Activated T-cell treated with anti-CD3 and anti-CD28 coated beads, Interleukin-2, amount 50 U/mL, for 72 hours (primary cell): ENCODE results near the gene KIRREL3. TPM values are rescaled to one million over a fixed set of nuclear protein-coding genes. Genes with fewer than 3 reads are reported as not detected.
"Not testable (repeated sequence)": the region's sequence is repeated elsewhere in the genome, so short reads cannot be mapped to it uniquely, and the experiment has no call there.

ENCODE experiments used
- ATAC-seq, 2 donors: fragments of 150-1000 bp; cut with Tn5 transposase; replicated peaks in 1 of 2; 2 replicates each; pipeline ENCODE4 v1.10.0; 2021; ENCODE audit warnings: moderate library complexity in 2 of 2, mild to moderate bottlenecking in 1 of 2
- DNase-seq, 2 donors: peaks; one replicate each; pipeline ENCODE4 v3.0.0; 2021 to 2022; ENCODE audit warnings: mixed read lengths in 1 of 2
- H3K27ac Mint-ChIP-seq: one replicate; pipeline ENCODE4 v1.8.0; 2022; ENCODE audit warnings: mild to moderate bottlenecking, moderate library complexity, mixed read lengths
- H3K27me3 Mint-ChIP-seq: one replicate; pipeline ENCODE4 v1.8.0; 2022; ENCODE audit warnings: low read depth, mixed read lengths
- H3K36me3 Mint-ChIP-seq, 2 donors: one replicate each; pipeline ENCODE4 v1.8.0; 2022; ENCODE audit warnings: mixed read lengths in 2 of 2, mild to moderate bottlenecking in 1 of 2; ENCODE audit not compliant: insufficient read depth in 2 of 2
- H3K4me1 Mint-ChIP-seq: one replicate; pipeline ENCODE4 v1.8.0; 2022; ENCODE audit warnings: low read depth, mixed read lengths
- H3K4me3 Mint-ChIP-seq, 2 donors: one replicate each; pipeline ENCODE4 v1.8.0; 2022; ENCODE audit warnings: mild to moderate bottlenecking in 2 of 2, mixed read lengths in 2 of 2, moderate library complexity in 2 of 2
- H3K9me3 Mint-ChIP-seq, 2 donors: one replicate each; pipeline ENCODE4 v1.8.0; 2022; ENCODE audit warnings: mixed read lengths in 2 of 2
- total RNA-seq, 2 donors: library from RNA; stranded (reverse); gene quantifications; one replicate each; pipeline ENCODE4 v1.2.3, GENCODE V29; 2022

The KIRREL3 gene
- total RNA-seq, 2 donors from 2014 or later, result not detected

GRCh38 chr11:126963603-126964363, 36.8 kb downstream of the KIRREL3 start:
- ATAC-seq, result no peak

GRCh38 chr11:126963115-126963514, 37.5 kb downstream of the KIRREL3 start:
- Mint-ChIP-seq H3K27ac (no peak overlapping the region), H3K9me3 (no peaks in the 10 kb centered on the region), H3K4me1 (no peaks in the 10 kb centered on the region), H3K4me3 (no peak overlapping the region), H3K36me3 (no peaks in the 10 kb centered on the region), H3K27me3 (peaks cover 31% of the 10 kb centered on the region)
- DNase-seq (no peak), ATAC-seq (no peak)

More at GRCh38 chr11:126963603-126964363, 36.8 kb downstream of the KIRREL3 start:
- Mint-ChIP-seq H3K9me3 (no peaks in the 10 kb centered on the region), H3K4me3 (no peak overlapping the region), H3K27ac (no peak overlapping the region), H3K27me3 (peaks cover 28% of the 10 kb centered on the region), H3K36me3 (no peaks in the 10 kb centered on the region), H3K4me1 (peaks cover under 1% of the 10 kb centered on the region)
- DNase-seq, result no peak

- no peaks in the 10 kb centered on the region for H3K36me3 Mint-ChIP-seq
- H3K4me3 Mint-ChIP-seq, result no peak overlapping the region
- ATAC-seq, result no peak
- H3K27me3 Mint-ChIP-seq, result peaks cover 16% of the 10 kb centered on the region
- H3K27ac Mint-ChIP-seq, result no peak overlapping the region
- peaks cover 0 to 1% of the 10 kb centered on the region in 2 donors for H3K9me3 Mint-ChIP-seq
- DNase-seq, result no peak
- no peaks in the 10 kb centered on the region for H3K4me1 Mint-ChIP-seq
Measured at GRCh38 chr11:126959700-126960099, 40.9 kb downstream of the KIRREL3 start.

GRCh38 chr11:126956635-126957034, 43.9 kb downstream of the KIRREL3 start:
- no peak for ATAC-seq
- DNase-seq, result no peak
- Mint-ChIP-seq H3K36me3 (no peaks in the 10 kb centered on the region), H3K4me3 (no peak overlapping the region), H3K27me3 (peaks cover 17% of the 10 kb centered on the region), H3K4me1 (no peaks in the 10 kb centered on the region), H3K27ac (no peak overlapping the region), H3K9me3 (peaks cover 0 to 1% of the 10 kb centered on the region in 2 donors)

GRCh38 chr11:126952533-126952932, 48.0 kb downstream of the KIRREL3 start:
- DNase-seq, H3K9me3 Mint-ChIP-seq, H3K4me1 Mint-ChIP-seq: not testable (repeated sequence)

GRCh38 chr11:126951465-126951864, 49.1 kb downstream of the KIRREL3 start:
- Mint-ChIP-seq H3K27me3 (peaks cover 27% of the 10 kb centered on the region), H3K4me3 (no peak overlapping the region), H3K36me3 (no peaks in the 10 kb centered on the region), H3K4me1 (no peaks in the 10 kb centered on the region), H3K9me3 (peaks cover 0 to 5% of the 10 kb centered on the region in 2 donors), H3K27ac (no peak overlapping the region)
- no peak for DNase-seq
- no peak for ATAC-seq

More at GRCh38 chr11:126952533-126952932, 48.0 kb downstream of the KIRREL3 start:
- ATAC-seq, H3K27ac Mint-ChIP-seq, H3K36me3 Mint-ChIP-seq, H3K4me3 Mint-ChIP-seq: not testable (repeated sequence)
- H3K27me3 Mint-ChIP-seq, result peaks cover 21% of the 10 kb centered on the region

- DNase-seq, result peak; percentile 19 to 29
- Mint-ChIP-seq H3K4me1 (no peaks in the 10 kb centered on the region), H3K9me3 (peaks cover 0 to 4% of the 10 kb centered on the region in 2 donors), H3K36me3 (no peaks in the 10 kb centered on the region), H3K27ac (no peak overlapping the region), H3K4me3 (no peak overlapping the region), H3K27me3 (peaks cover 27% of the 10 kb centered on the region)
- peak; percentile 82 to 91 for ATAC-seq
Measured at GRCh38 chr11:126949066-126949891, 51.3 kb downstream of the KIRREL3 start.

GRCh38 chr11:126948563-126948962, 52.0 kb downstream of the KIRREL3 start:
- Mint-ChIP-seq H3K9me3 (peaks cover 0 to 4% of the 10 kb centered on the region in 2 donors), H3K27me3 (peaks cover 27% of the 10 kb centered on the region), H3K27ac (no peak overlapping the region), H3K36me3 (no peaks in the 10 kb centered on the region), H3K4me3 (no peak overlapping the region), H3K4me1 (no peaks in the 10 kb centered on the region)
- DNase-seq (no peak), ATAC-seq (no peak)

- H3K27me3 Mint-ChIP-seq, result peaks cover 15% of the 10 kb centered on the region
- DNase-seq (no peak), ATAC-seq (no peak)
- H3K4me3 Mint-ChIP-seq, result no peak overlapping the region
- H3K4me1 Mint-ChIP-seq, result no peaks in the 10 kb centered on the region
- H3K27ac Mint-ChIP-seq, result no peak overlapping the region
- H3K9me3 Mint-ChIP-seq, result peaks cover 0 to 4% of the 10 kb centered on the region in 2 donors
- no peaks in the 10 kb centered on the region for H3K36me3 Mint-ChIP-seq
Measured at GRCh38 chr11:126945319-126945718, 55.3 kb downstream of the KIRREL3 start.

- Mint-ChIP-seq H3K36me3 (no peaks in the 10 kb centered on the region), H3K4me1 (no peaks in the 10 kb centered on the region), H3K27ac (no peak overlapping the region), H3K27me3 (peaks cover 7% of the 10 kb centered on the region), H3K9me3 (peaks cover 0 to 2% of the 10 kb centered on the region in 2 donors), H3K4me3 (no peak overlapping the region)
- ATAC-seq (no peak), DNase-seq (no peak)
Measured at GRCh38 chr11:126943316-126943715, 57.3 kb downstream of the KIRREL3 start.

GRCh38 chr11:126942146-126942545, 58.4 kb downstream of the KIRREL3 start:
- DNase-seq (no peak), ATAC-seq (no peak)
- no peak overlapping the region for H3K27ac Mint-ChIP-seq
- no peaks in the 10 kb centered on the region for H3K36me3 Mint-ChIP-seq
- no peak overlapping the region for H3K4me3 Mint-ChIP-seq
- H3K9me3 Mint-ChIP-seq, result peaks cover 0 to 1% of the 10 kb centered on the region in 2 donors
- H3K27me3 Mint-ChIP-seq, result peaks cover 3% of the 10 kb centered on the region
- H3K4me1 Mint-ChIP-seq, result no peaks in the 10 kb centered on the region

GRCh38 chr11:126939552-126939951, 61.0 kb downstream of the KIRREL3 start:
- no peak for ATAC-seq
- Mint-ChIP-seq H3K27ac (no peak overlapping the region), H3K4me1 (no peaks in the 10 kb centered on the region), H3K9me3 (peaks cover 0 to under 1% of the 10 kb centered on the region in 2 donors), H3K36me3 (peaks cover 0 to under 1% of the 10 kb centered on the region in 2 donors), H3K27me3 (no peaks in the 10 kb centered on the region), H3K4me3 (no peak overlapping the region)
- no peak for DNase-seq

GRCh38 chr11:126938718-126939117, 61.9 kb downstream of the KIRREL3 start:
- Mint-ChIP-seq H3K27me3 (peaks cover 4% of the 10 kb centered on the region), H3K27ac (no peak overlapping the region), H3K4me1 (no peaks in the 10 kb centered on the region), H3K9me3 (peaks cover 0 to 1% of the 10 kb centered on the region in 2 donors), H3K36me3 (peaks cover 0 to 1% of the 10 kb centered on the region in 2 donors), H3K4me3 (no peak overlapping the region)
- no peak for DNase-seq
- ATAC-seq, result no peak
